GM13977 (cell line): ENCODE data around the gene NOS3.
"Not testable (repeated sequence)": the region's sequence is repeated elsewhere in the genome, so short reads cannot be mapped to it uniquely, and the experiment has no call there.

ENCODE experiments used
- DNase-seq: peaks from one replicate; pipeline ENCODE4 v3.0.0; 2012; ENCODE audit warnings: low spot score
- CTCF ChIP-seq: IDR thresholded peaks from 2 replicates; pipeline ENCODE4 v1.5.1; 2012; ENCODE audit warnings: mild to moderate bottlenecking, control low read depth; ENCODE audit not compliant: insufficient read depth; ENCODE audit errors: extremely low read depth, missing control alignments
- in situ Hi-C: fragments of 300-500 bp; cut with MboI; formaldehyde crosslinking; loops from one replicate; pipeline ENCODE4 v1.12.0; 2022; ENCODE audit warnings: low sequenced_read_pairs, low pct_unique_long_range_greater_than_20kb, mixed read lengths, inconsistent platforms; ENCODE audit not compliant: unreplicated experiment

Gene NOS3

DNA sequence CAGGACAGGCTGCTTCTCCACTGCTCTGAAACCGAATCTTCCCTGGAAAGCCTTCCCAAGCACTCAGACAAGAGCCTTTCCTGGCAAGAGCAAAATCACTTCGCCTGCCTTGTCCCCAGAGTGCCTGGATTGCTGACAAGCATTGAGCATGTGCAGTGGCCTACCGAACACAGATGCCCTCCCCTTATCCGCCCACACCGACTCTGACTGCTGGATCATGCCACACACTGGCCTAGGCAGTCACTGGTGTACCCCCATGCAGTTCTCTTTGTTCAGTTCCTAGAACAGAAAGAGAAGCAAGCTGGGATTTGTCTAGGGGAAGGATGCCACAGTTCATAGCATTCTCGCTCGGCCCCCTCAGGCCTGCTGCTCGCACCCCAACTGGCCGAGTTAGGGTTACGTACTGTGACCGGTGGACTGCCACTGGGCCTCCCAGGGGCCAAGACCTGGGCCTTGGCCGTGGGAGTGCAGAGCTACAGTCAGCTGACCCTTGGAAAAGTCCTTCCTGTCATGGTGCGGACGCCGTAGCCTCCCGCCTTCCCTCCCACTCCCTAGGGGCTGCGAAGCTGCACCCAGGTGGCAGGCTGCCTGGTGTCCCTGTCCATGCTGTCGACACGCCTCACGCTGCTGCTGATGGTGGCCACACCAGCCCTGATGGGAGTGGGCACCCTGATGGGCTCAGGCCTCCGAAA, 44.4 kb downstream of the NOS3 start:
- in situ Hi-C loops: no loop called here
- TF ChIP-seq CTCF: no peak
- no peak for DNase-seq

DNA sequence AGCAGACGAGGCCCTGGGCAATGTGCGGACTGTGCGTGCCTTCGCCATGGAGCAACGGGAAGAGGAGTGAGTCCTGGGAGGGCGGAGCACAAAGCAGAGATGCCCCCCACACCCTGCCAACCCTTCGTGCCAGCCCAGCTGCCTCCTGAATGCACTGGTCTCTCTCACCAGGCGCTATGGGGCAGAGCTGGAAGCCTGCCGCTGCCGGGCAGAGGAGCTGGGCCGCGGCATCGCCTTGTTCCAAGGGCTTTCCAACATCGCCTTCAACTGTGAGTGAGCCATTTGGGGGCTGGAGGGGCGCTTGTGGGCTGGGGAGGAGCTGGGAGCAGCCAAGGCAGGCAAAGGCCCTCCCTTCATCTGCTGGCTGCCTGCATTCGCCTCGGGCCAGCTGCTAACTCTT, 45.1 kb downstream of the NOS3 start:
- no peak for DNase-seq
- in situ Hi-C loops: no loop called here
- no peak for TF ChIP-seq CTCF

DNA sequence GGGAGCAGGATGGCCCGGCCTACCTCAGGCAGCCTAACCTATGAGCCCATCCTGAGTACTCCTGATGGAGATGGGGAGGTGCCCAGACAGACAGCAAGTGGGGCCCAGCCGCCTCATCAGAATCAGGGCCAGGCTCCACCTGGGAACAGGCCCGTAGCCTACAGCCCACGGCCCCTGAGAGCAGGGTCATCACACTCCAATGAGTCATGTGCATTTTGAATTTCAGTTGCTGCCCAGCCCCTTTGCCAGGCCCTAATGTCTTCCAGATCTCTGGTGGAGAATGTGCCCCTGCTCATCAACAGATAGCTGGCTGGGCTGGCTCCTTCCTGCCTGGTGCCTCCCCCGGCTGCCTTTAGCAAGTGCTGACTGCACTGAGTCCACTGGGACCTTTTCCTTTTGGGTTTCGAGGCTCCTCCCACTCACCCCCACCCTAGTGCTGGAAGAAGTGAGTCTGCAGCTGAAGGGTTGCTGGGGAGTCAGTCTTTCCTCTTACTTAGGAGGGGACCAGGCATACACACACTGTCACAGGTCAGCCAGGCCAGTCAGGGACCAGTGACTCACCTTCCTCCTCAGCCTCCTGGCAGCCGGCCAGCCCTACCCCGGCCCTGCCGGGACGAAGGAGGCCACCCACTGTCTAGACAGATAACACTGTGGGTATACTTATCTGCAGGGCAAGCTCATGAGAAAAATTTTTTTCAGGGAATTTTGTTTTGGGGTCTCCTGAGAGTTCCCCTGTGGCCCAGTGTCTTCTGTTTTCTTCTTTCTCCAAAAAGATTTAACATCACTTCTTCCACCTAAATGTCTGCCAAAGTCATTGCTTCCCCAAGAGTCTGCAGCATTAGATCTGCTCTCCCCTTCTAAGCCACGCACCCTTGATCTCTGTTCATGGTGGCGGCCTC, 48.4 kb downstream of the NOS3 start:
- in situ Hi-C loops: no loop called here
- no peak for DNase-seq
- no peak for TF ChIP-seq CTCF

DNA sequence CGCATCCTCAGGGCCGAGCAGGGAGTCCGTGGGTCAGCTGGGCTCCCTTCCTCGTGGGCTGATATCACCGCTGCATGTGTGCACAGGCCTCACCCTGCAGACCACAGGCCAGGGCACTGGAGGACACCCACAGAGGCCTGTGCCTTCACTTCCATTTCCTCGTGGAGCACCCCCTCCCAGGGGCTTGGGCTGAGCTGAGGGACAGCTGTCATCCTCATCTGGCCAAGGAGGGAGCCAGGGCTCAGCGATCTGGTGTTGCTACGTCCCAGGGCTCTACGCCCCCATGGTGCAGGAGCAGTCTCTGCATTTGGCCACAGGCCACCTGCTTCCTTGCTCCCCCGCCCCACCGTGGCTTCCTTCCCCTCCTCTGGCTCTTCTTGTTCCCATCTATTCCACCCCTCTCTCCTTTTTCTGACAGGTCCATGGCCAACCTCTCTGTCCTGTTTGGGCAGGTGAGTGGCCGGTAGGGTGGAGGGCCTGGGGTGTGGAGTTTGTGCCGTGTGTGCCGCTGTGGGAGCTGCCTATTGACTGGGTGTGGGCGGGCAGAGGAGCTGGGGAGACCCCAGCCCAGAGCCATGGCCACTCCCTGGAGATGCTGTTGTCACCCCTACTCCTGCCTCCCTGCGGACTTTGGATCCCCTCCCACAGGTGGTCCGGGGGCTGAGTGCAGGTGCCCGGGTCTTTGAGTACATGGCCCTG, 49.2 kb downstream of the NOS3 start:
- no peak for DNase-seq
- in situ Hi-C loops: no loop called here

DNA sequence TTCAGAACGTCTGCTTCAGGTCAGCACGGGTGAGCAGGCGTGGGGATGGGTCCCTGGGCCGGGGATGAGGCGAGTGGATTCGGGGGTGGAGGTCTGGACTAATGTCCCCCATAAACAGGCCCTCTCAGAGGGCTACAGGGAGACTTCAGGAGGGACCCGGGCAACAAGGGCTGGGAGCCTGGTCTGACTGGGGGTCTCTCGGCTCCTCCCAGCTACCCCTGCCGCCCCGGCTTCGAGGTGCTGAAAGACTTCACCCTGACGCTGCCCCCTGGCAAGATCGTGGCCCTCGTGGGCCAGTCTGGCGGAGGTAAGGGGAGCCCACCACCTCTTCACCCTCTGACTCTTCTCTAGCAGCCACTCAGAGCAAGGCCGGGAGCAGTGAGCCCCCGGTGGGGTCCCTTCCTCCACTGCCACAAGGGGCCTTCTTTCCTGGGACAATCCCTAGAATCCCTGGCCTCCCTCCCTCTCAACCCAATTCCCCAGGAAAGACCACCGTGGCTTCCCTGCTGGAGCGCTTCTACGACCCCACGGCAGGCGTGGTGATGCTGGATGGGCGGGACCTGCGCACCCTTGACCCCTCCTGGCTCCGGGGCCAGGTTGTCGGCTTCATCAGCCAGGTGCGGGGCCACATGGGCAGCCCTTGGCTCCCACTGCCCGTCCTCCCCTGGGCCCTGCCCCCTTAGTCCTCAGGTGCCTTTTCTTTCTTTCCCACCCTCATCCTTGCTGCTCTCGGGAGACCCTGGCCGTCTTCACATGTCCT, 50.0 kb downstream of the NOS3 start:
- no peak for DNase-seq
- in situ Hi-C loops: no loop called here
- TF ChIP-seq CTCF: no peak

More for the DNA sequence above, 49.2 kb downstream of the NOS3 start:
- TF ChIP-seq CTCF: no peak

DNA sequence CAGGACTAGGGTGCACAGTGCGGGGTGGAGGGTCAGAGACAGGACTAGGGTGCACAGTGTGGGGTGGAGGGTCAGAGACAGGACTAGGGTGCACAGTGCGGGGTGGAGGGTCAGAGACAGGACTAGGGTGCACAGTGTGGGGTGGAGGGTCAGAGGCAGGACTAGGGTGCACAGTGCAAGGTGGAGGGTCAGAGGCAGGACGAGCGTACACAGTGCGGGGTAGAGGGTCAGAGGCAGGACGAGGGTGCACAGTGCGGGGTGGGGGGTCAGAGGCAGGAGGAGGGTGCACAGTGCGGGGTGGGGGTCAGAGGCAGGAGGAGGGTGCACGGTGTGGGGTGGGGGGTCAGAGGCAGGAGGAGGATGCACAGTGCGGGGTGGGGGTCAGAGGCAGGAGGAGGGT, 52.6 kb downstream of the NOS3 start:
- in situ Hi-C loops, DNase-seq: not testable (repeated sequence)
